Measurements from ENCODE around the gene BRD4.

GRCh38 chr19:15244106-15244803 is 88.1 kb downstream of the BRD4 start:
- no peak for TF ChIP-seq ESRRA (IDR thresholded peaks at IDR 0.05; ENCODE audit: borderline replicate concordance, low read length)
- no peak for TF ChIP-seq CTCF (IDR thresholded peaks at IDR 0.05)
- no peak for TF ChIP-seq POLR2A (IDR thresholded peaks at IDR 0.05; ENCODE audit: low read length)
- no peak for TF ChIP-seq SREBF2 (IDR thresholded peaks at IDR 0.05)
- no peak for TF ChIP-seq POLR2AphosphoS2 (conservative IDR thresholded peaks at IDR 0.05; ENCODE audit: low read length)

Measured in A549 (cell line).